Endothelial cell of umbilical vein (primary cell): ENCODE results near the gene PCDH15.

Source experiments
- CTCF ChIP-seq, 2 donors: IDR thresholded peaks; 1 replicate in 1 of 2; 2 replicates in 1 of 2; pipeline ENCODE4 v1.5.1; 2011; ENCODE audit warnings: low read length in 2 of 2, mild to moderate bottlenecking in 2 of 2, moderate library complexity in 2 of 2, control low read depth in 1 of 2, inconsistent platforms in 1 of 2, low read depth in 1 of 2; ENCODE audit not compliant: insufficient read depth in 1 of 2; ENCODE audit errors: extremely low read depth in 1 of 2
- EZH2 ChIP-seq: IDR thresholded peaks from 2 replicates; pipeline ENCODE4 v1.6.1; 2012; ENCODE audit warnings: borderline replicate concordance, low read depth, mild to moderate bottlenecking, moderate library complexity, low read length, inconsistent platforms; ENCODE audit not compliant: severe bottlenecking
- POLR2A ChIP-seq: IDR thresholded peaks from 2 replicates; pipeline ENCODE4 v1.6.1; 2012; ENCODE audit warnings: low read depth, mild to moderate bottlenecking, control low read depth, low read length
- POLR2AphosphoS5 ChIP-seq: IDR thresholded peaks from 2 replicates; pipeline ENCODE4 v1.6.1; 2012; ENCODE audit warnings: low read depth, mild to moderate bottlenecking, control low read depth, low read length, moderate library complexity; ENCODE audit not compliant: insufficient read depth

- TF ChIP-seq CTCF (IDR thresholded peaks at IDR 0.05; ENCODE audit: extremely low read depth in 1 of 2, insufficient read depth in 1 of 2, low read depth in 1 of 2, low read length in 2 of 2): no peak
- no peak for TF ChIP-seq POLR2AphosphoS5
- no peak for TF ChIP-seq POLR2A
- no peak for TF ChIP-seq EZH2
Observed at GRCh38 chr10:53903756-53904155, 897.3 kb downstream of the PCDH15 start.
